GM12878 (cell line): ENCODE results near the gene COL4A1. TPM values are rescaled to one million over a fixed set of nuclear protein-coding genes. Genes with fewer than 3 reads are reported as not detected.

Experiments
- ATAC-seq: fragments of 200-7000 bp; cut with Tn5 transposase; 3 replicates; pipeline ENCODE4 v1.9.1; 2020; ENCODE audit warnings: mild to moderate bottlenecking, moderate library complexity
- BruUV-seq: library from RNA; stranded (reverse); fragments of 400-500 nt; replicated peaks from 2 replicates; lab custom pipeline; 2021; lab: Mats Ljungman, UMichigan
- CTCF ChIA-PET: fragments of 300-600 bp; sonication (Branson Sonifier 250); formaldehyde crosslinking; extraction: SDS; loops from one replicate; lab custom pipeline; 2021; ENCODE audit warnings: inconsistent platforms; lab: Yijun Ruan, JAX
- POLR2A ChIA-PET: fragments of 350-600 bp; formaldehyde crosslinking; extraction: SDS; loops from one replicate; lab custom pipeline; 2021; ENCODE audit warnings: inconsistent platforms; lab: Charles Lee
- RAD21 ChIA-PET: fragments of 300-600 bp; sonication (Branson Sonifier 250); formaldehyde crosslinking; loops from one replicate; lab custom pipeline; 2023; ENCODE audit warnings: antibody characterized with exemption; ENCODE audit not compliant: unreplicated experiment; lab: Charles Lee
- SMC1A ChIA-PET: fragments of 300-600 bp; sonication (Branson Sonifier 250); formaldehyde crosslinking; loops from one replicate; lab custom pipeline; 2023; ENCODE audit not compliant: unreplicated experiment, uncharacterized antibody; lab: Charles Lee
- DNase-seq: peaks from one replicate; pipeline ENCODE4 v3.0.0-alpha.2; 2011; ENCODE audit warnings: low read depth, low spot score
- FAIRE-seq: peaks from 3 replicates; lab custom pipeline; 2011; peaks lifted over from hg19 to GRCh38; lab: Jason Lieb, UNC
- H2AFZ ChIP-seq: 2 replicates; pipeline ENCODE4 v1.6.0; 2011; ENCODE audit warnings: low read depth, low read length, control low read depth; ENCODE audit not compliant: control insufficient read depth
- H3K27ac ChIP-seq: 2 replicates; pipeline ENCODE4 v1.5.1; 2011; ENCODE audit warnings: control low read depth; ENCODE audit not compliant: control insufficient read depth, insufficient read depth
- H3K27me3 ChIP-seq, 2 experiments: replicated peaks in 1 of 2; 2 replicates each; pipeline versions ENCODE4 v1.6.0 to v1.6.1; 2011; ENCODE audit warnings: low read length in 1 of 2; ENCODE audit not compliant: control insufficient read depth in 2 of 2, insufficient read depth in 2 of 2
- H3K36me3 ChIP-seq, 2 experiments: 2 replicates each; pipeline ENCODE4 v1.5.1; 2011; ENCODE audit warnings: low read length in 1 of 2; ENCODE audit not compliant: control insufficient read depth in 2 of 2, insufficient read depth in 2 of 2
- H3K4me1 ChIP-seq: 2 replicates; pipeline ENCODE4 v1.6.1; 2011; ENCODE audit warnings: mild to moderate bottlenecking, low read length, moderate library complexity, mixed read lengths; ENCODE audit not compliant: control insufficient read depth, insufficient read depth
- H3K4me2 ChIP-seq: 2 replicates; pipeline ENCODE4 v1.6.0; 2011; ENCODE audit warnings: control low read depth; ENCODE audit not compliant: control insufficient read depth, insufficient read depth
- H3K4me3 ChIP-seq: fragments of 200-600 bp; sonication (generic); 2 replicates; pipeline ENCODE4 v1.5.1; 2016
- H3K79me2 ChIP-seq: 2 replicates; pipeline ENCODE4 v1.6.0; 2011; ENCODE audit warnings: low read length; ENCODE audit not compliant: control insufficient read depth, insufficient read depth
- H3K9ac ChIP-seq: 2 replicates; pipeline ENCODE4 v1.8.0; 2011; ENCODE audit warnings: low read length, control low read depth, mixed read lengths; ENCODE audit not compliant: control insufficient read depth, insufficient read depth
- H3K9me3 ChIP-seq: replicated peaks from 3 replicates; pipeline ENCODE4 v1.5.1; 2011; ENCODE audit warnings: mild to moderate bottlenecking, low read length; ENCODE audit not compliant: control insufficient read depth, insufficient read depth
- H4K20me1 ChIP-seq: 2 replicates; pipeline ENCODE4 v1.6.0; 2011; ENCODE audit not compliant: control insufficient read depth, insufficient read depth
- BHLHE40 ChIP-seq, 2 experiments: fragments of 450-650 bp in 1 of 2; IDR thresholded peaks; 2 replicates each; pipeline ENCODE4 v1.6.1; 2011 to 2017; ENCODE audit warnings: low read depth in 2 of 2, borderline replicate concordance in 1 of 2, improper control_type of control experiment in 1 of 2, low read length in 1 of 2, mild to moderate bottlenecking in 1 of 2
- JUND ChIP-seq: IDR thresholded peaks from 2 replicates; pipeline ENCODE4 v1.6.1; 2012; ENCODE audit warnings: low read depth, mild to moderate bottlenecking, low read length, improper control_type of control experiment, moderate library complexity
- POLR2AphosphoS5 ChIP-seq: IDR thresholded peaks from 2 replicates; pipeline ENCODE4 v1.6.1; 2011; ENCODE audit warnings: mild to moderate bottlenecking, low read length, inconsistent platforms
- SREBF1 ChIP-seq: IDR thresholded peaks from 2 replicates; pipeline ENCODE4 v1.6.1; 2012; ENCODE audit warnings: mild to moderate bottlenecking, low read length
- SREBF2 ChIP-seq: IDR thresholded peaks from 2 replicates; pipeline ENCODE4 v1.6.1; 2012; ENCODE audit warnings: mild to moderate bottlenecking, low read length
- WGBS: methylation state at CpG from one replicate; pipeline ENCODE4 v1.1.6; 2016; ENCODE audit warnings: low lambda C conversion rate; ENCODE audit not compliant: insufficient replicate concordance, insufficient coverage; ENCODE audit errors: missing lambda C conversion rate; 5-methylcytosine and 5-hydroxymethylcytosine counted together
- in situ Hi-C: fragments of 300-500 bp; cut with MboI; formaldehyde crosslinking; loops from 9 replicates; pipeline ENCODE4 v1.14.3; 2018; ENCODE audit warnings: mixed read lengths
- intact Hi-C: fragments of 100-400 bp; cut with micrococcal nuclease; formaldehyde crosslinking; loops from one replicate; pipeline ENCODE4 v1.14.2; 2022; ENCODE audit not compliant: unreplicated experiment
- polyA plus RNA-seq, 11 experiments: library from polyadenylated mRNA; depleted of rRNA in 4 of 11; unstranded in 6 of 11; stranded (reverse) in 5 of 11; fragments of >200 nt; fragmentation: Nextera tagmentation in 4 of 11; fragmentation: Illumina TruSeq in 1 of 11; extraction: Ambion mirVana in 4 of 11; extraction: Trizol in 1 of 11; gene quantifications; 1 replicate in 1 of 11; 2 replicates in 10 of 11; pipeline versions ENCODE4 v1.2.1 to v1.2.3, GENCODE V29; 2011 to 2016; ENCODE audit warnings: inconsistent platforms in 2 of 11, missing spikeins in 2 of 11, low read depth in 1 of 11
- total RNA-seq, 4 experiments: library from RNA; depleted of rRNA in 3 of 4; stranded (reverse); fragments of >200 nt in 3 of 4; fragmentation: Illumina TruSeq in 1 of 4; extraction: Trizol in 1 of 4; gene quantifications; 2 replicates each; pipeline versions ENCODE4 v1.2.1 to v1.2.3, GENCODE V29; 2013 to 2021
- TF ChIP-seq, protein P1 (sequence below): fragments of 450-650 bp; IDR thresholded peaks from 2 replicates; pipeline ENCODE4 v1.6.1; 2016; ENCODE audit warnings: mild to moderate bottlenecking, moderate library complexity, borderline replicate concordance

The COL4A1 gene
- total and polyA plus RNA-seq, 10 of the 15 experiments (the other 5 are each of a cell fraction or from before 2014, with no cell fraction given) = 0.07 to 0.31 (median 0.13) TPM; not detected in 6

GRCh38 chr13:110286833-110287819 lies 19.8 kb downstream of the COL4A1 start:
- no TSS peak for BruUV-seq
- no peak for FAIRE-seq

More at GRCh38 chr13:110286833-110287819, 19.8 kb downstream of the COL4A1 start:
- intact Hi-C loops = no loop called here
- no peak for TF ChIP-seq SREBF1
- no peak for TF ChIP-seq SREBF2
- TF ChIP-seq, protein P1, sequence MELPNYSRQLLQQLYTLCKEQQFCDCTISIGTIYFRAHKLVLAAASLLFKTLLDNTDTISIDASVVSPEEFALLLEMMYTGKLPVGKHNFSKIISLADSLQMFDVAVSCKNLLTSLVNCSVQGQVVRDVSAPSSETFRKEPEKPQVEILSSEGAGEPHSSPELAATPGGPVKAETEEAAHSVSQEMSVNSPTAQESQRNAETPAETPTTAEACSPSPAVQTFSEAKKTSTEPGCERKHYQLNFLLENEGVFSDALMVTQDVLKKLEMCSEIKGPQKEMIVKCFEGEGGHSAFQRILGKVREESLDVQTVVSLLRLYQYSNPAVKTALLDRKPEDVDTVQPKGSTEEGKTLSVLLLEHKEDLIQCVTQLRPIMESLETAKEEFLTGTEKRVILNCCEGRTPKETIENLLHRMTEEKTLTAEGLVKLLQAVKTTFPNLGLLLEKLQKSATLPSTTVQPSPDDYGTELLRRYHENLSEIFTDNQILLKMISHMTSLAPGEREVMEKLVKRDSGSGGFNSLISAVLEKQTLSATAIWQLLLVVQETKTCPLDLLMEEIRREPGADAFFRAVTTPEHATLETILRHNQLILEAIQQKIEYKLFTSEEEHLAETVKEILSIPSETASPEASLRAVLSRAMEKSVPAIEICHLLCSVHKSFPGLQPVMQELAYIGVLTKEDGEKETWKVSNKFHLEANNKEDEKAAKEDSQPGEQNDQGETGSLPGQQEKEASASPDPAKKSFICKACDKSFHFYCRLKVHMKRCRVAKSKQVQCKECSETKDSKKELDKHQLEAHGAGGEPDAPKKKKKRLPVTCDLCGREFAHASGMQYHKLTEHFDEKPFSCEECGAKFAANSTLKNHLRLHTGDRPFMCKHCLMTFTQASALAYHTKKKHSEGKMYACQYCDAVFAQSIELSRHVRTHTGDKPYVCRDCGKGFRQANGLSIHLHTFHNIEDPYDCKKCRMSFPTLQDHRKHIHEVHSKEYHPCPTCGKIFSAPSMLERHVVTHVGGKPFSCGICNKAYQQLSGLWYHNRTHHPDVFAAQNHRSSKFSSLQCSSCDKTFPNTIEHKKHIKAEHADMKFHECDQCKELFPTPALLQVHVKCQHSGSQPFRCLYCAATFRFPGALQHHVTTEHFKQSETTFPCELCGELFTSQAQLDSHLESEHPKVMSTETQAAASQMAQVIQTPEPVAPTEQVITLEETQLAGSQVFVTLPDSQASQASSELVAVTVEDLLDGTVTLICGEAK = no peak
- no peak for TF ChIP-seq POLR2AphosphoS5
- TF ChIP-seq JUND = no peak
- TF ChIP-seq BHLHE40 (IDR thresholded peaks at IDR 0.05; ENCODE audit: borderline replicate concordance in 1 of 2, low read depth in 2 of 2, low read length in 1 of 2) = no peak
- Histone ChIP-seq H3K9me3 (no peaks in the 10 kb centered on the region), H3K36me3 (no peaks in the 10 kb centered on the region), H2AFZ (no peak overlapping the region), H3K79me2 (no peaks in the 10 kb centered on the region), H3K4me3 (no peak overlapping the region), H3K27me3 (no peaks in the 10 kb centered on the region; a peak in 1 of 4 replicates), H3K4me1 (no peaks in the 10 kb centered on the region), H3K4me2 (no peak overlapping the region), H4K20me1 (no peaks in the 10 kb centered on the region), H3K27ac (no peak overlapping the region), H3K9ac (no peak overlapping the region)
- 28% methylated on average over 21 of the region's 21 CpGs for WGBS
- DNase-seq (no peak), ATAC-seq (no peak)
- in situ Hi-C loops = no loop called here
- ChIA-PET CTCF (no interaction called here), RAD21 (no interaction called here), POLR2A (no interaction called here), SMC1A (no interaction called here)
